Hepatocyte (in vitro differentiated cells): Measurements from ENCODE around the gene EHBP1. TPM values are rescaled to one million over a fixed set of nuclear protein-coding genes. Genes with fewer than 3 reads are reported as not detected.

Source experiments
- DNase-seq: peaks from one replicate; pipeline ENCODE4 v3.0.0-alpha.2; 2016; ENCODE audit warnings: low spot score
- H2AFZ ChIP-seq: fragments of 200-600 bp; sonication (generic); 2 replicates; pipeline ENCODE4 v1.6.0; 2016; ENCODE audit warnings: antibody characterized with exemption, mild to moderate bottlenecking
- H3K27ac ChIP-seq: fragments of 200-600 bp; sonication (generic); 2 replicates; pipeline ENCODE4 v1.5.1; 2016; ENCODE audit warnings: mild to moderate bottlenecking
- H3K27me3 ChIP-seq: fragments of 200-600 bp; sonication (generic); 2 replicates; pipeline ENCODE4 v1.6.1; 2016
- H3K36me3 ChIP-seq: fragments of 200-600 bp; sonication (generic); replicated peaks from 2 replicates; pipeline ENCODE4 v1.5.1; 2016; ENCODE audit warnings: low read depth; ENCODE audit not compliant: insufficient read depth
- H3K4me1 ChIP-seq: fragments of 200-600 bp; sonication (generic); 2 replicates; pipeline ENCODE4 v1.5.1; 2016; ENCODE audit warnings: mild to moderate bottlenecking, moderate library complexity; ENCODE audit not compliant: insufficient read depth
- H3K4me2 ChIP-seq: fragments of 200-600 bp; sonication (generic); 2 replicates; pipeline ENCODE4 v1.6.0; 2016
- H3K4me3 ChIP-seq: fragments of 200-600 bp; sonication (generic); 2 replicates; pipeline ENCODE4 v1.5.1; 2016; ENCODE audit warnings: mild to moderate bottlenecking
- H3K79me2 ChIP-seq: fragments of 200-600 bp; sonication (generic); 2 replicates; pipeline ENCODE4 v1.6.0; 2017; ENCODE audit warnings: mild to moderate bottlenecking
- H3K9me2 ChIP-seq: fragments of 200-600 bp; sonication (generic); replicated peaks from 2 replicates; pipeline ENCODE4 v1.6.0; 2017; ENCODE audit warnings: mild to moderate bottlenecking; ENCODE audit not compliant: insufficient read depth
- H3K9me3 ChIP-seq: fragments of 200-600 bp; sonication (generic); 2 replicates; pipeline ENCODE4 v1.5.1; 2016; ENCODE audit warnings: low read depth, mild to moderate bottlenecking
- H4K20me1 ChIP-seq: fragments of 200-600 bp; sonication (generic); 2 replicates; pipeline ENCODE4 v1.6.0; 2016; ENCODE audit warnings: mild to moderate bottlenecking; ENCODE audit not compliant: insufficient read depth, poor library complexity, severe bottlenecking
- EZH2 ChIP-seq: fragments of 200-600 bp; sonication (generic); IDR thresholded peaks from 2 replicates; pipeline ENCODE4 v1.6.1; 2016; ENCODE audit warnings: antibody characterized with exemption, mild to moderate bottlenecking, borderline replicate concordance
- EZH2phosphoT487 ChIP-seq: fragments of 200-600 bp; sonication (generic); IDR thresholded peaks from one replicate; pipeline ENCODE4 v1.6.1; 2018; ENCODE audit warnings: antibody characterized with exemption, mild to moderate bottlenecking, low read depth, moderate library complexity; ENCODE audit not compliant: unreplicated experiment, severe bottlenecking
- WGBS: methylation state at CpG from one replicate; pipeline ENCODE4 v1.1.6; 2016; ENCODE audit warnings: low lambda C conversion rate; ENCODE audit errors: missing lambda C conversion rate; 5-methylcytosine and 5-hydroxymethylcytosine counted together
- polyA plus RNA-seq: library from polyadenylated mRNA; unstranded; fragments of >200 nt; fragmentation: Nextera tagmentation; extraction: Ambion mirVana; gene quantifications from 2 replicates; pipeline ENCODE4 v1.2.1, GENCODE V29; 2016
- total RNA-seq: library from RNA; depleted of rRNA; stranded (reverse); fragments of >200 nt; gene quantifications from 2 replicates; pipeline ENCODE4 v1.2.3, GENCODE V29; 2014
- TF ChIP-seq, protein P1 (sequence below): fragments of 200-600 bp; sonication (generic); IDR thresholded peaks from 2 replicates; pipeline ENCODE4 v1.5.1; 2016; ENCODE audit warnings: antibody characterized with exemption, mild to moderate bottlenecking; ENCODE audit not compliant: poor library complexity

Gene EHBP1
- total and polyA plus RNA-seq, 2 experiments from 2014 or later, result 11.4 to 34.6 TPM

DNA sequence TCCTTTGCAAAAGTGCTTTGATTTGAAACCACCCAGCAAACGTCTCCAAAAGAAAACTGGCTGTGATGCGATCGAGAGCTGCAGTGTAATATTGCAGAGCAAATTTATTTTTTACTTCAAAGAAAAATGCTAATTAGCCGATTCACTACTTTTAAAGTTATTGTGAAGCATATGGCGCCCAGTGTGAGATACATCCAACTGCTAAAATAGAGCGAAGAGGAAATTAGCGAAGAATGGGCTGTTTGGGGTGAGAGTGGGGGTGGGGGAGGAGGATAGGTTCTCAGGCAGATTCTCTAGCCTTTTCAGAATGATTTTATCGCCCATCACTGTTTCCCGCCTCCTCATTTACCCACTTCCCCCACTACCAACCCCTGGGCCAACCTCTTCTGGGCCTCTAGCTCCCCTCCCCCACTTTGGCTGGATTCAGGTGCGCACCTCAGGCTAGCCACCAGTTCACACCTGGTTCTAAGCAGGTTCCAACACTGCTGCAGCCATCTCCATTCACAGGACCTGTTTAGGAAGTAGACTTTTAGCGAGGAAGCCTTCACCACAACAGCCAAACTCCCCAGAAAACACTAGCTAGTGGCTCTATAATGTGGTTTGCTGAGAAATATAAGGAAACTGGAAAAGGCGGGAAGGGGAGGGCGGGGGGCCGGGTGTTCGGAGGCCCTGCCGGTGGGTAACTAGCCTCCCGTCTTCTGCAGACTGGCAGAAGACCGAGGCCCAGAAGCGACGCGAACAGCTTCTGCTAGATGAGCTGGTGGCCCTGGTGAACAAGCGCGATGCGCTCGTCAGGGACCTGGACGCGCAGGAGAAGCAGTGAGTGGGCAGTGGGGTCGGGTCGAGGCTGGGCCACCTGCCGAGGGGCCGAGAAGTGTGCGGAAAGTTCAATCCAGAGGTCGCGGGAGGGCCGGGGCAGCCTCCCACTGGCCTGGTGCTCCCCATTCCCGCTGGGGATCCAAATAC, 339.1 kb downstream of the EHBP1 start:
- Histone ChIP-seq H3K4me1 (peaks cover 25% of the 10 kb centered on the region), H3K27me3 (peaks cover 61% of the 10 kb centered on the region), H3K4me2 (no peak overlapping the region), H3K9me3 (no peaks in the 10 kb centered on the region), H3K79me2 (no peaks in the 10 kb centered on the region), H3K36me3 (no peaks in the 10 kb centered on the region), H3K9me2 (no peaks in the 10 kb centered on the region), H4K20me1 (peaks cover 31% of the 10 kb centered on the region), H3K4me3 (no peak overlapping the region), H2AFZ (no peak overlapping the region), H3K27ac (no peak overlapping the region)
- TF ChIP-seq, protein P1, sequence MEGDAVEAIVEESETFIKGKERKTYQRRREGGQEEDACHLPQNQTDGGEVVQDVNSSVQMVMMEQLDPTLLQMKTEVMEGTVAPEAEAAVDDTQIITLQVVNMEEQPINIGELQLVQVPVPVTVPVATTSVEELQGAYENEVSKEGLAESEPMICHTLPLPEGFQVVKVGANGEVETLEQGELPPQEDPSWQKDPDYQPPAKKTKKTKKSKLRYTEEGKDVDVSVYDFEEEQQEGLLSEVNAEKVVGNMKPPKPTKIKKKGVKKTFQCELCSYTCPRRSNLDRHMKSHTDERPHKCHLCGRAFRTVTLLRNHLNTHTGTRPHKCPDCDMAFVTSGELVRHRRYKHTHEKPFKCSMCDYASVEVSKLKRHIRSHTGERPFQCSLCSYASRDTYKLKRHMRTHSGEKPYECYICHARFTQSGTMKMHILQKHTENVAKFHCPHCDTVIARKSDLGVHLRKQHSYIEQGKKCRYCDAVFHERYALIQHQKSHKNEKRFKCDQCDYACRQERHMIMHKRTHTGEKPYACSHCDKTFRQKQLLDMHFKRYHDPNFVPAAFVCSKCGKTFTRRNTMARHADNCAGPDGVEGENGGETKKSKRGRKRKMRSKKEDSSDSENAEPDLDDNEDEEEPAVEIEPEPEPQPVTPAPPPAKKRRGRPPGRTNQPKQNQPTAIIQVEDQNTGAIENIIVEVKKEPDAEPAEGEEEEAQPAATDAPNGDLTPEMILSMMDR, result no peak
- no peak for TF ChIP-seq EZH2phosphoT487
- TF ChIP-seq EZH2, result no peak
- DNase-seq, result no peak
- WGBS, result 70% methylated on average over 31 of the region's 36 CpGs

DNA sequence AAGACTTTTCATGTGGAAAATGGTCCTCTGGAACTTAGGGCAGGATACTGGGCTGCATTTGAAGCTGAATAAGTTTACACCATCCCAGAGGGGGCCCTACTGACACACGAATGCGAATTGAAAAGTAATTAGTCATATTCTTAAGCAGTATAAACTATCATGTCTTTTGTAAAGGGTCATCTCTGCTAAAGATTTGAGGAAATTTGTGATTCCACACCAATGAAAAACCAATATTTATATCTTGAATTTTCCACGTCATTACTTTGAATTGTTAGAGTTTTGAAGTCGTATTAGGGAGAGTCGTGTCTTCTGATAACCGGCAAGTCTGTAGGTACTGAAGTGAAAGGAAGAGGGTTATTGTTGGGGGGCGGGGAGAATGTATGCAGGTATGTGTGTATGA, 341.0 kb downstream of the EHBP1 start:
- Histone ChIP-seq H3K4me3 (no peak overlapping the region), H3K4me2 (peak overlapping the region; percentile 99), H4K20me1 (peaks cover 34% of the 10 kb centered on the region), H3K79me2 (no peaks in the 10 kb centered on the region), H3K4me1 (peaks cover 36% of the 10 kb centered on the region), H3K9me2 (no peaks in the 10 kb centered on the region), H3K36me3 (no peaks in the 10 kb centered on the region), H2AFZ (no peak overlapping the region), H3K27me3 (peaks cover 74% of the 10 kb centered on the region), H3K27ac (no peak overlapping the region), H3K9me3 (no peaks in the 10 kb centered on the region)
- no peak for DNase-seq
- WGBS, result 57% methylated on average over 7 of the region's 7 CpGs
- TF ChIP-seq EZH2 (no peak), EZH2phosphoT487 (no peak)
- TF ChIP-seq, protein P1, result no peak

DNA sequence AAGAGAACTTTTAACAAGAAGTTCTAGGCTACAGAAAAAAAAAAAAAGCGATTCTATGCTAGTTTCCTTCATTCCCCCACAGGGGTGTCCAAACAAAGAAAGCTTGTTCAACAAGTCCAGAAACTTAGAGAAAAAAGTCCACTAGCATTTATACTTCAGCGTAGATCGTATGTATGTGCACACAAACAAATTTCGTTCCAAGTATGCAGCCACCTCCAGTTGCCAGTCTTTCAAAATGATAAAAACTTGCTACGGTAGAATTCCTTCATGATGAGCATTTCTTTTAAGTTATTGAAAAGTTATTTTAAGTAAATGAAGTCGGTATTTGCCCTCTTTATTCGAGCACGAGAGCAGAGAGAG, 341.4 kb downstream of the EHBP1 start:
- H2AFZ ChIP-seq, result no peak overlapping the region
- H3K9me3 ChIP-seq, result no peaks in the 10 kb centered on the region
- no peaks in the 10 kb centered on the region for H3K9me2 ChIP-seq
- no peak overlapping the region for H3K4me3 ChIP-seq
- peaks cover 34% of the 10 kb centered on the region for H4K20me1 ChIP-seq
- H3K36me3 ChIP-seq, result no peaks in the 10 kb centered on the region
- TF ChIP-seq, protein P1, result no peak
- TF ChIP-seq EZH2phosphoT487 (no peak), EZH2 (no peak)
- peaks cover 78% of the 10 kb centered on the region for H3K27me3 ChIP-seq
- WGBS, result 22% methylated on average over 8 of the region's 8 CpGs
- H3K4me2 ChIP-seq, result peak overlapping the region; percentile 99
- H3K27ac ChIP-seq, result no peak overlapping the region
- peaks cover 36% of the 10 kb centered on the region for H3K4me1 ChIP-seq
- no peaks in the 10 kb centered on the region for H3K79me2 ChIP-seq
- DNase-seq, result no peak
